Astrocyte (in vitro differentiated cells and primary cell): ENCODE data around the gene HS3ST6. TPM values are rescaled to one million over a fixed set of nuclear protein-coding genes. Genes with fewer than 3 reads are reported as not detected.

Source experiments
- DNase-seq: peaks from one replicate; pipeline ENCODE4 v3.0.0-alpha.2; 2010; ENCODE audit warnings: low read depth
- FAIRE-seq: peaks from 2 replicates; lab custom pipeline; 2011; peaks lifted over from hg19 to GRCh38; lab: Jason Lieb, UNC
- H2AFZ ChIP-seq: 2 replicates; pipeline ENCODE4 v1.6.0; 2012; ENCODE audit warnings: low read depth, low read length, inconsistent platforms
- H3K27ac ChIP-seq: 2 replicates; pipeline ENCODE4 v1.5.1; 2011; ENCODE audit warnings: low read depth, low read length, inconsistent platforms
- H3K27me3 ChIP-seq: 2 replicates; pipeline ENCODE4 v1.6.0; 2011; ENCODE audit warnings: low read length, inconsistent platforms; ENCODE audit not compliant: insufficient read depth
- H3K36me3 ChIP-seq: 2 replicates; pipeline ENCODE4 v1.5.1; 2011; ENCODE audit warnings: low read length, inconsistent platforms; ENCODE audit not compliant: insufficient read depth
- H3K4me1 ChIP-seq: 2 replicates; pipeline ENCODE4 v1.5.1; 2011; ENCODE audit warnings: low read length, inconsistent platforms; ENCODE audit not compliant: insufficient read depth
- H3K4me2 ChIP-seq: 2 replicates; pipeline ENCODE4 v1.6.0; 2012; ENCODE audit warnings: low read length, inconsistent platforms
- H3K4me3 ChIP-seq: 2 replicates; pipeline ENCODE4 v1.5.1; 2011; ENCODE audit warnings: low read depth, mild to moderate bottlenecking, low read length, inconsistent platforms; ENCODE audit not compliant: insufficient read depth
- H3K79me2 ChIP-seq: 2 replicates; pipeline ENCODE4 v1.6.0; 2012; ENCODE audit warnings: mild to moderate bottlenecking, low read length, inconsistent platforms; ENCODE audit not compliant: insufficient read depth
- H3K9ac ChIP-seq: 2 replicates; pipeline ENCODE4 v1.6.0; 2012; ENCODE audit warnings: mild to moderate bottlenecking, low read length, inconsistent platforms
- H3K9me3 ChIP-seq: 2 replicates; pipeline ENCODE4 v1.5.1; 2012; ENCODE audit warnings: low read depth, mild to moderate bottlenecking, low read length, inconsistent platforms; ENCODE audit not compliant: insufficient read depth
- H4K20me1 ChIP-seq: 2 replicates; pipeline ENCODE4 v1.6.0; 2012; ENCODE audit warnings: low read length, inconsistent platforms; ENCODE audit not compliant: insufficient read depth
- H3K27ac Mint-ChIP-seq: one replicate; pipeline ENCODE4 v1.8.0; 2021; ENCODE audit warnings: mild to moderate bottlenecking, mixed read lengths; ENCODE audit not compliant: unreplicated experiment
- H3K27me3 Mint-ChIP-seq: one replicate; pipeline ENCODE4 v1.8.0; 2021; ENCODE audit warnings: low read depth, mixed read lengths; ENCODE audit not compliant: unreplicated experiment
- H3K36me3 Mint-ChIP-seq: one replicate; pipeline ENCODE4 v1.8.0; 2021; ENCODE audit warnings: low read depth, mixed read lengths; ENCODE audit not compliant: unreplicated experiment
- H3K4me1 Mint-ChIP-seq: one replicate; pipeline ENCODE4 v1.8.0; 2021; ENCODE audit warnings: low read depth, mixed read lengths; ENCODE audit not compliant: unreplicated experiment
- H3K4me3 Mint-ChIP-seq: one replicate; pipeline ENCODE4 v1.8.0; 2021; ENCODE audit warnings: mild to moderate bottlenecking, moderate library complexity, mixed read lengths; ENCODE audit not compliant: unreplicated experiment
- H3K9me3 Mint-ChIP-seq: one replicate; pipeline ENCODE4 v1.8.0; 2021; ENCODE audit warnings: mild to moderate bottlenecking, mixed read lengths; ENCODE audit not compliant: unreplicated experiment
- CTCF ChIP-seq: IDR thresholded peaks from 2 replicates; pipeline ENCODE4 v1.5.1; 2011; ENCODE audit warnings: low read depth, mild to moderate bottlenecking, inconsistent platforms, low read length, moderate library complexity; ENCODE audit not compliant: insufficient read depth
- EZH2 ChIP-seq: IDR thresholded peaks from 2 replicates; pipeline ENCODE4 v1.6.1; 2012; ENCODE audit warnings: mild to moderate bottlenecking, low read length, inconsistent platforms; ENCODE audit not compliant: insufficient read depth
- total RNA-seq: library from RNA; stranded (reverse); gene quantifications from 2 replicates; pipeline ENCODE4 v1.2.1, GENCODE V29; 2021

The HS3ST6 gene
- total RNA-seq, 1 donor from 2014 or later = not detected

GRCh38 chr16:1913327-1914083, 4.7 kb downstream of the HS3ST6 start:
- TF ChIP-seq CTCF (no peak), EZH2 (no peak)
- Histone ChIP-seq H3K27me3 (peaks cover 27% of the 10 kb centered on the region), H2AFZ (no peak overlapping the region), H3K79me2 (no peaks in the 10 kb centered on the region), H3K9ac (no peak overlapping the region), H3K36me3 (no peaks in the 10 kb centered on the region), H3K4me3 (no peak overlapping the region), H3K27ac (no peak overlapping the region), H3K9me3 (no peaks in the 10 kb centered on the region), H4K20me1 (no peaks in the 10 kb centered on the region), H3K4me2 (no peak overlapping the region), H3K4me1 (no peaks in the 10 kb centered on the region)
- FAIRE-seq = no peak
- H3K4me1 Mint-ChIP-seq = no peaks in the 10 kb centered on the region
- H3K36me3 Mint-ChIP-seq = no peaks in the 10 kb centered on the region
- H3K27ac Mint-ChIP-seq = no peak overlapping the region
- H3K9me3 Mint-ChIP-seq = no peaks in the 10 kb centered on the region
- no peak for DNase-seq
- peaks cover 37% of the 10 kb centered on the region for H3K27me3 Mint-ChIP-seq
- no peak overlapping the region for H3K4me3 Mint-ChIP-seq

- Mint-ChIP-seq H3K36me3 (no peaks in the 10 kb centered on the region), H3K9me3 (no peaks in the 10 kb centered on the region), H3K27ac (no peak overlapping the region), H3K4me1 (no peaks in the 10 kb centered on the region), H3K4me3 (no peak overlapping the region), H3K27me3 (peaks cover 35% of the 10 kb centered on the region)
- H3K27me3 ChIP-seq = peaks cover 20% of the 10 kb centered on the region
- TF ChIP-seq EZH2 (no peak), CTCF (no peak)
- no peak overlapping the region for H2AFZ ChIP-seq
- no peak overlapping the region for H3K4me2 ChIP-seq
- H3K4me1 ChIP-seq = no peaks in the 10 kb centered on the region
- no peaks in the 10 kb centered on the region for H4K20me1 ChIP-seq
- H3K27ac ChIP-seq = no peak overlapping the region
- DNase-seq = no peak
- FAIRE-seq = no peak
- no peak overlapping the region for H3K4me3 ChIP-seq
- H3K9me3 ChIP-seq = no peaks in the 10 kb centered on the region
- no peaks in the 10 kb centered on the region for H3K79me2 ChIP-seq
- H3K36me3 ChIP-seq = no peaks in the 10 kb centered on the region
- no peak overlapping the region for H3K9ac ChIP-seq
Measured at GRCh38 chr16:1912215-1912543, 6.0 kb downstream of the HS3ST6 start.
